ENCODE results near the gene DHRS3.

- TF ChIP-seq, protein P1, sequence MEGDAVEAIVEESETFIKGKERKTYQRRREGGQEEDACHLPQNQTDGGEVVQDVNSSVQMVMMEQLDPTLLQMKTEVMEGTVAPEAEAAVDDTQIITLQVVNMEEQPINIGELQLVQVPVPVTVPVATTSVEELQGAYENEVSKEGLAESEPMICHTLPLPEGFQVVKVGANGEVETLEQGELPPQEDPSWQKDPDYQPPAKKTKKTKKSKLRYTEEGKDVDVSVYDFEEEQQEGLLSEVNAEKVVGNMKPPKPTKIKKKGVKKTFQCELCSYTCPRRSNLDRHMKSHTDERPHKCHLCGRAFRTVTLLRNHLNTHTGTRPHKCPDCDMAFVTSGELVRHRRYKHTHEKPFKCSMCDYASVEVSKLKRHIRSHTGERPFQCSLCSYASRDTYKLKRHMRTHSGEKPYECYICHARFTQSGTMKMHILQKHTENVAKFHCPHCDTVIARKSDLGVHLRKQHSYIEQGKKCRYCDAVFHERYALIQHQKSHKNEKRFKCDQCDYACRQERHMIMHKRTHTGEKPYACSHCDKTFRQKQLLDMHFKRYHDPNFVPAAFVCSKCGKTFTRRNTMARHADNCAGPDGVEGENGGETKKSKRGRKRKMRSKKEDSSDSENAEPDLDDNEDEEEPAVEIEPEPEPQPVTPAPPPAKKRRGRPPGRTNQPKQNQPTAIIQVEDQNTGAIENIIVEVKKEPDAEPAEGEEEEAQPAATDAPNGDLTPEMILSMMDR (conservative IDR thresholded peaks at IDR 0.05) = no peak
- no peak for TF ChIP-seq EZH2 (IDR thresholded peaks at IDR 0.05; ENCODE audit: low read depth)
Observed at GRCh38 chr1:12573015-12573825, 44.8 kb downstream of the DHRS3 start.

All from PC-9 (cell line).